SK-MEL-5 (cell line): ENCODE measurements around the gene NSMF. TPM values are rescaled to one million over a fixed set of nuclear protein-coding genes. Genes with fewer than 3 reads are reported as not detected.

Source experiments
- total RNA-seq: library from RNA; depleted of rRNA; stranded (reverse); fragments of >200 nt; shearing (Covaris generic); gene quantifications from 2 replicates; pipeline ENCODE4 v1.2.3, GENCODE V29; 2014; rRNA removed

NSMF gene
- total RNA-seq, 1 experiment from 2014 or later = 22.4 TPM

Other genes starting within 250 kb of the NSMF start
- not detected in 2 replicates for gene RNF208, start 237.1 kb downstream of the NSMF start, total RNA-seq
- 0.21 and 0.59 TPM in 2 replicates for gene CYSRT1, start 234.2 kb downstream of the NSMF start, total RNA-seq
- not detected in 2 replicates for gene RNF224, start 231.8 kb downstream of the NSMF start, total RNA-seq
- not detected in 2 replicates for gene SLC34A3, start 228.4 kb downstream of the NSMF start, total RNA-seq
- 66.1 and 81.2 TPM in 2 replicates for gene TUBB4B, start 218.0 kb downstream of the NSMF start, total RNA-seq
- not detected in 2 replicates for gene STPG3, start 208.0 kb downstream of the NSMF start, total RNA-seq
- gene NELFB, start 204.0 kb downstream of the NSMF start, total RNA-seq = 47.3 and 47.4 TPM in 2 replicates
- gene TOR4A, start 181.6 kb downstream of the NSMF start, total RNA-seq = 0.03 and 0.13 TPM in 2 replicates
- gene NRARP, start 157.1 kb downstream of the NSMF start, total RNA-seq = 0.50 and 0.67 TPM in 2 replicates
- gene EXD3, start 36.2 kb downstream of the NSMF start, total RNA-seq = 1.4 and 1.7 TPM in 2 replicates
- gene NOXA1, start 35.9 kb downstream of the NSMF start, total RNA-seq = 0.55 and 0.75 TPM in 2 replicates
- not detected in 2 replicates for gene ENTPD8, start 18.0 kb downstream of the NSMF start, total RNA-seq
- gene PNPLA7, start 91.1 kb upstream of the NSMF start, total RNA-seq = 0.29 and 0.37 TPM in 2 replicates
- gene MRPL41, start 92.5 kb upstream of the NSMF start, total RNA-seq = 83.9 and 95.9 TPM in 2 replicates
- 23.8 and 25.2 TPM in 2 replicates for gene DPH7, start 119.6 kb upstream of the NSMF start, total RNA-seq
- 28.3 and 31.6 TPM in 2 replicates for gene ZMYND19, start 131.2 kb upstream of the NSMF start, total RNA-seq
- 24.4 and 28.2 TPM in 2 replicates for gene ARRDC1, start 146.4 kb upstream of the NSMF start, total RNA-seq
- gene EHMT1, start 159.7 kb upstream of the NSMF start, total RNA-seq = 18.5 and 24.3 TPM in 2 replicates